ENCODE results near the gene GLG1.

DNA sequence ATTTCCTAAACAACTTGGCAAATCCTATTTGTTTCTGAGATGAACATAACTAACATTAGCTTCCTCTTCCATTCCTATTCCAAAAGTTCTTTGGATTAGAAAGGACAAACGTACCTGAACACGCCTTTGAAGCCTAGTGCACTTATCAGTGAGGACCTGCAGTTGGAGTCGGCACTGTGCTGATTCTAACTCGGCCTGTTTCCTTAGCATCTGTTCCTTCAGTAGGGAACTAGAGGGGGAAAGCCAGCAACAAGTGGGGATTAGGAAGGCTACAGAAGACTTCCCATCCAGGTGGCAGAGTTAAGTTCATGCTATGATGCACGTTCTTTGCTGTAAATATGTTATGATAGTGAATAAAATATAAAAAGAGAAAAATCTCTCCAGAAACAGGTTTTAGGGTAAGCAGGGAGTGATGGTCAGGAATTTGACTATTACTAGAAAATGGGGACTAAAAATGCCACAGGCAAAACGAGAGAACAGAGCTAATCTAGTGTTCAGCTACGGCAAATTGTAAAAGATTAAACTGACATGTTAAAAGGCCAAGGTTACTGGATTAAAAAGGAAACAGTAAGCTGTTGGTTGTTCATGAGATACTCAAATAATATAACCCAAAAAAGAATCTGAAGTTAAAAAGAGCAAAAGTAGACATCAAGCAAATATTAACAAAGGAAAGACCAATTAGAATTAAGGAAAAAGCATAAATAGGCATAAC lies 31.0 kb upstream of the GLG1 start:
- no peak for TF ChIP-seq GATA2 (IDR thresholded peaks at IDR 0.05; ENCODE audit: low read depth, low read length)
- no peak for TF ChIP-seq GATA3 (IDR thresholded peaks at IDR 0.05; ENCODE audit: low read depth, low read length)
